ENCODE measurements around the gene PTPN20.
A peak's percentile ranks its signal among the peaks of the same experiment; 100 is the strongest.

Gene PTPN20

GRCh38 chr10:47015404-47015803 lies 104.2 kb downstream of the PTPN20 start:
- no peak for DNase-seq

GRCh38 chr10:47016564-47016963 lies 105.3 kb downstream of the PTPN20 start:
- DNase-seq: no peak
- TF ChIP-seq GATA1 (IDR thresholded peaks at IDR 0.05; ENCODE audit: low read depth, low read length): no peak

More at GRCh38 chr10:47015404-47015803, 104.2 kb downstream of the PTPN20 start:
- TF ChIP-seq POLR2A (IDR thresholded peaks at IDR 0.05; ENCODE audit: low read length) (no peak), GATA1 (IDR thresholded peaks at IDR 0.05; ENCODE audit: low read depth, low read length) (no peak)

GRCh38 chr10:47018026-47018735 lies 107.0 kb downstream of the PTPN20 start:
- TF ChIP-seq POLR2A (IDR thresholded peaks at IDR 0.05; ENCODE audit: low read length) (no peak), GATA1 (IDR thresholded peaks at IDR 0.05; ENCODE audit: low read depth, low read length) (no peak)
- DNase-seq: no peak

GRCh38 chr10:47019155-47020145 lies 108.2 kb downstream of the PTPN20 start:
- no peak for TF ChIP-seq GATA1 (IDR thresholded peaks at IDR 0.05; ENCODE audit: low read depth, low read length)
- no peak for TF ChIP-seq POLR2A (IDR thresholded peaks at IDR 0.05; ENCODE audit: low read length)

GRCh38 chr10:47020471-47020870 lies 109.2 kb downstream of the PTPN20 start:
- TF ChIP-seq GATA1 (IDR thresholded peaks at IDR 0.05; ENCODE audit: low read depth, low read length) (no peak), POLR2A (IDR thresholded peaks at IDR 0.05; ENCODE audit: low read length) (no peak)
- DNase-seq: no peak

More at GRCh38 chr10:47019155-47020145, 108.2 kb downstream of the PTPN20 start:
- DNase-seq: peak; percentile 11 to 57

- TF ChIP-seq POLR2A (IDR thresholded peaks at IDR 0.05; ENCODE audit: low read length): no peak
- DNase-seq: no peak
These were observed 110.6 kb downstream of the PTPN20 start for GRCh38 chr10:47021850-47022249.

GRCh38 chr10:47022311-47023131 lies 111.3 kb downstream of the PTPN20 start:
- no peak for TF ChIP-seq POLR2A (IDR thresholded peaks at IDR 0.05; ENCODE audit: low read length)
- no peak for TF ChIP-seq GATA1 (IDR thresholded peaks at IDR 0.05; ENCODE audit: low read depth, low read length)
- no peak for DNase-seq

- TF ChIP-seq GATA1 (IDR thresholded peaks at IDR 0.05; ENCODE audit: low read depth, low read length): no peak
- TF ChIP-seq POLR2A (IDR thresholded peaks at IDR 0.05; ENCODE audit: low read length): no peak
- DNase-seq: no peak
These were observed 112.2 kb downstream of the PTPN20 start for GRCh38 chr10:47023237-47024045.

GRCh38 chr10:47024046-47024322 lies 112.8 kb downstream of the PTPN20 start:
- DNase-seq: no peak
- no peak for TF ChIP-seq POLR2A (IDR thresholded peaks at IDR 0.05; ENCODE audit: low read length)
- TF ChIP-seq GATA1 (IDR thresholded peaks at IDR 0.05; ENCODE audit: low read depth, low read length): no peak

- DNase-seq: peak; percentile 44 to 66
- TF ChIP-seq POLR2A (IDR thresholded peaks at IDR 0.05; ENCODE audit: low read length) (no peak), GATA1 (IDR thresholded peaks at IDR 0.05; ENCODE audit: low read depth, low read length) (no peak)
These were observed 113.4 kb downstream of the PTPN20 start for GRCh38 chr10:47024399-47025252.

GRCh38 chr10:47025253-47025539 lies 114.0 kb downstream of the PTPN20 start:
- DNase-seq: no peak
- TF ChIP-seq GATA1 (IDR thresholded peaks at IDR 0.05; ENCODE audit: low read depth, low read length): no peak
- no peak for TF ChIP-seq POLR2A (IDR thresholded peaks at IDR 0.05; ENCODE audit: low read length)

GRCh38 chr10:47025540-47026300 lies 114.5 kb downstream of the PTPN20 start:
- TF ChIP-seq POLR2A (IDR thresholded peaks at IDR 0.05; ENCODE audit: low read length) (no peak), GATA1 (IDR thresholded peaks at IDR 0.05; ENCODE audit: low read depth, low read length) (no peak)
- DNase-seq: no peak

All from erythroblast (primary cell).